DND-41 (cell line): ENCODE data around the gene ING4.

ENCODE experiments used
- CTCF ChIP-seq: IDR thresholded peaks from 2 replicates; pipeline ENCODE4 v1.5.1; 2012; ENCODE audit warnings: borderline replicate concordance, low read length, moderate library complexity, mild to moderate bottlenecking; ENCODE audit not compliant: poor library complexity, severe bottlenecking; ENCODE audit errors: extremely low read depth
- EZH2 ChIP-seq: IDR thresholded peaks from 3 replicates; pipeline ENCODE4 v1.6.1; 2012; ENCODE audit warnings: borderline replicate concordance, low read depth, mild to moderate bottlenecking, moderate library complexity, low read length, inconsistent platforms; ENCODE audit not compliant: severe bottlenecking

- peak; percentile 31 for TF ChIP-seq CTCF
- no peak for TF ChIP-seq EZH2
Observed at GRCh38 chr12:6613776-6614512, 49.0 kb downstream of the ING4 start.
